H1 (cell line): ENCODE results near the gene ST6GALNAC2. TPM values are rescaled to one million over a fixed set of nuclear protein-coding genes. Genes with fewer than 3 reads are reported as not detected.

Experiments
- CTCF ChIA-PET: fragments of 300-600 bp; sonication (Branson Sonifier 250); formaldehyde crosslinking; loops from one replicate; lab custom pipeline; 2021; ENCODE audit not compliant: partially characterized antibody; lab: Charles Lee
- POLR2A ChIA-PET: fragments of 300-600 bp; sonication (Branson Sonifier 250); formaldehyde crosslinking; loops from one replicate; lab custom pipeline; 2021; ENCODE audit warnings: inconsistent platforms; ENCODE audit not compliant: partially characterized antibody; lab: Charles Lee
- DNase-seq, 2 experiments: peaks; one replicate each; pipeline versions ENCODE4 v3.0.0 to v3.0.0-alpha.2; 2010 to 2022; ENCODE audit warnings: low spot score in 2 of 2, low read depth in 1 of 2, mixed read lengths in 1 of 2
- FAIRE-seq: peaks from 2 replicates; lab custom pipeline; 2011; peaks lifted over from hg19 to GRCh38; lab: Jason Lieb, UNC
- H2AFZ ChIP-seq: 2 replicates; pipeline ENCODE4 v1.8.1; 2012; ENCODE audit warnings: low read length, inconsistent platforms
- H2AK5ac ChIP-seq: 2 replicates; pipeline ENCODE4 v1.6.1; 2013; ENCODE audit warnings: low read depth, low read length
- H2BK120ac ChIP-seq: replicated peaks from 2 replicates; pipeline ENCODE3; 2013; ENCODE audit warnings: low read depth, low read length, inconsistent platforms
- H2BK12ac ChIP-seq: 2 replicates; pipeline ENCODE4 v1.6.1; 2013; ENCODE audit warnings: low read depth, low read length
- H2BK15ac ChIP-seq: 2 replicates; pipeline ENCODE4 v1.6.1; 2013; ENCODE audit warnings: low read length
- H2BK20ac ChIP-seq: 2 replicates; pipeline ENCODE4 v1.6.1; 2013; ENCODE audit warnings: low read length
- H2BK5ac ChIP-seq: 2 replicates; pipeline ENCODE4 v1.6.1; 2013; ENCODE audit warnings: low read depth, low read length
- H3K14ac ChIP-seq: 2 replicates; pipeline ENCODE4 v1.6.1; 2013; ENCODE audit warnings: inconsistent platforms; ENCODE audit not compliant: insufficient read length
- H3K18ac ChIP-seq: 2 replicates; pipeline ENCODE4 v1.6.1; 2013; ENCODE audit warnings: low read length; ENCODE audit errors: extremely low read depth
- H3K23ac ChIP-seq: 2 replicates; pipeline ENCODE4 v1.6.1; 2013; ENCODE audit warnings: inconsistent platforms; ENCODE audit not compliant: insufficient read length
- H3K23me2 ChIP-seq: 2 replicates; pipeline ENCODE4 v1.6.1; 2013; ENCODE audit warnings: low read depth, low read length
- H3K27ac ChIP-seq: 2 replicates; pipeline ENCODE4 v1.6.1; 2011; ENCODE audit warnings: low read depth, low read length, inconsistent platforms
- H3K27me3 ChIP-seq, 4 experiments: replicated peaks in 1 of 4; 1 replicate in 1 of 4; 2 replicates in 3 of 4; pipeline versions ENCODE4 v1.6.1 to v1.8.1; 2011 to 2013; ENCODE audit warnings: low read length in 3 of 4, mild to moderate bottlenecking in 3 of 4, inconsistent platforms in 2 of 4, mixed read lengths in 2 of 4, moderate library complexity in 1 of 4; ENCODE audit not compliant: control insufficient read depth in 3 of 4, insufficient read depth in 3 of 4; ENCODE audit errors: extremely low read depth in 1 of 4
- H3K36me3 ChIP-seq, 4 experiments: 2 replicates each; pipeline versions ENCODE4 v1.6.1 to v1.8.1; 2011 to 2013; ENCODE audit warnings: mild to moderate bottlenecking in 4 of 4, low read length in 3 of 4, moderate library complexity in 2 of 4, control low read depth in 1 of 4, inconsistent platforms in 1 of 4; ENCODE audit not compliant: insufficient read depth in 4 of 4, control insufficient read depth in 2 of 4
- H3K4ac ChIP-seq: replicated peaks from 2 replicates; pipeline ENCODE3; 2013; ENCODE audit warnings: low read length, low read depth, mixed read lengths, inconsistent platforms; ENCODE audit not compliant: insufficient read length
- H3K4me1 ChIP-seq, 4 experiments: replicated peaks in 1 of 4; 1 replicate in 1 of 4; 2 replicates in 3 of 4; pipeline versions ENCODE4 v1.6.1 to v1.8.1; 2011 to 2013; ENCODE audit warnings: low read length in 3 of 4, inconsistent platforms in 2 of 4, mixed read lengths in 1 of 4; ENCODE audit not compliant: insufficient read depth in 4 of 4, control insufficient read depth in 3 of 4
- H3K4me2 ChIP-seq, 2 experiments: 2 replicates each; pipeline versions ENCODE4 v1.6.1 to v1.8.1; 2011 to 2013; ENCODE audit warnings: low read depth in 2 of 2, low read length in 2 of 2, control low read depth in 1 of 2, inconsistent platforms in 1 of 2, mild to moderate bottlenecking in 1 of 2; ENCODE audit not compliant: insufficient read depth in 1 of 2
- H3K4me3 ChIP-seq, 4 experiments: fragments of 200-600, 300-600 bp in 1 of 4; sonication (generic), shearing (Covaris generic), sonication (Bioruptor Twin) in 1 of 4; 2 replicates each; pipeline versions ENCODE4 v1.5.1 to v1.8.1; 2011 to 2016; ENCODE audit warnings: low read length in 4 of 4, low read depth in 3 of 4, control low read depth in 2 of 4, inconsistent platforms in 2 of 4, mild to moderate bottlenecking in 2 of 4, mixed read lengths in 1 of 4, moderate library complexity in 1 of 4; ENCODE audit not compliant: insufficient read depth in 2 of 4; ENCODE audit errors: extremely low read depth in 1 of 4
- H3K56ac ChIP-seq: replicated peaks from 2 replicates; pipeline ENCODE3; 2013; ENCODE audit warnings: low read depth, mild to moderate bottlenecking, mixed read lengths, low read length, inconsistent platforms; ENCODE audit not compliant: insufficient read length
- H3K79me1 ChIP-seq: 2 replicates; pipeline ENCODE4 v1.6.1; 2013; ENCODE audit warnings: low read depth, low read length, control low read depth
- H3K79me2 ChIP-seq, 2 experiments: 2 replicates each; pipeline versions ENCODE4 v1.6.1 to v1.8.1; 2012 to 2013; ENCODE audit warnings: low read length in 2 of 2, mild to moderate bottlenecking in 2 of 2, inconsistent platforms in 1 of 2; ENCODE audit not compliant: insufficient read depth in 2 of 2, control insufficient read depth in 1 of 2
- H3K9ac ChIP-seq, 4 experiments: replicated peaks in 1 of 4; 1 replicate in 1 of 4; 2 replicates in 3 of 4; pipeline versions ENCODE4 v1.6.1 to v1.8.1; 2011 to 2013; ENCODE audit warnings: low read depth in 3 of 4, low read length in 3 of 4, control low read depth in 2 of 4, mild to moderate bottlenecking in 2 of 4, moderate library complexity in 2 of 4, inconsistent platforms in 1 of 4; ENCODE audit errors: extremely low read depth in 1 of 4
- H3K9me3 ChIP-seq, 2 experiments: 2 replicates each; pipeline versions ENCODE4 v1.6.1 to v1.8.1; 2012 to 2013; ENCODE audit warnings: mild to moderate bottlenecking in 2 of 2, moderate library complexity in 2 of 2, control low read depth in 1 of 2, inconsistent platforms in 1 of 2, low read depth in 1 of 2, low read length in 1 of 2, mixed read lengths in 1 of 2; ENCODE audit not compliant: insufficient read depth in 2 of 2
- H4K20me1 ChIP-seq, 2 experiments: replicated peaks in 1 of 2; 2 replicates each; pipeline versions ENCODE3 to v1.8.1; 2011 to 2013; ENCODE audit warnings: inconsistent platforms in 2 of 2, low read length in 2 of 2, mild to moderate bottlenecking in 1 of 2; ENCODE audit not compliant: insufficient read depth in 2 of 2, control insufficient read depth in 1 of 2
- H4K5ac ChIP-seq: 2 replicates; pipeline ENCODE4 v1.6.1; 2013; ENCODE audit warnings: low read length, low read depth, mixed read lengths, inconsistent platforms; ENCODE audit not compliant: insufficient read length
- H4K8ac ChIP-seq: 2 replicates; pipeline ENCODE4 v1.8.0; 2013; ENCODE audit warnings: mild to moderate bottlenecking, moderate library complexity, low read length, inconsistent platforms; ENCODE audit not compliant: insufficient read depth; ENCODE audit errors: extremely low read depth
- H4K91ac ChIP-seq: replicated peaks from 2 replicates; pipeline ENCODE3; 2013; ENCODE audit warnings: low read length, mixed read lengths, inconsistent platforms; ENCODE audit not compliant: insufficient read length
- ATF3 ChIP-seq: IDR thresholded peaks from 2 replicates; pipeline ENCODE4 v1.6.1; 2011; ENCODE audit warnings: low read depth, mild to moderate bottlenecking, low read length; ENCODE audit not compliant: insufficient read depth
- BCL11A ChIP-seq, 2 experiments: IDR thresholded peaks; one replicate each; pipeline ENCODE4 v1.6.1; 2011; ENCODE audit warnings: low read depth in 2 of 2, low read length in 2 of 2, mild to moderate bottlenecking in 2 of 2
- CREB1 ChIP-seq: IDR thresholded peaks from 2 replicates; pipeline ENCODE4 v1.6.1; 2012; ENCODE audit warnings: inconsistent platforms
- CTBP2 ChIP-seq: IDR thresholded peaks from 2 replicates; pipeline ENCODE4 v1.7.0; 2011; ENCODE audit warnings: borderline replicate concordance, mild to moderate bottlenecking, moderate library complexity, mixed read lengths, low read length; ENCODE audit not compliant: insufficient read depth, insufficient read length
- GABPA ChIP-seq: IDR thresholded peaks from 2 replicates; pipeline ENCODE4 v1.6.1; 2011; ENCODE audit warnings: mild to moderate bottlenecking, low read length, moderate library complexity, borderline replicate concordance; ENCODE audit not compliant: insufficient read depth
- NRF1 ChIP-seq: IDR thresholded peaks from 2 replicates; pipeline ENCODE4 v1.6.1; 2011; ENCODE audit warnings: mild to moderate bottlenecking, low read depth, low read length, improper control_type of control experiment
- RFX5 ChIP-seq: IDR thresholded peaks from 2 replicates; pipeline ENCODE4 v1.6.1; 2011; ENCODE audit warnings: low read depth, low read length, improper control_type of control experiment, borderline replicate concordance
- SAP30 ChIP-seq: fragments of 300-600 bp; sonication (generic); IDR thresholded peaks from 2 replicates; pipeline ENCODE4 v1.7.1; 2012; ENCODE audit warnings: low read length, moderate library complexity, mild to moderate bottlenecking, inconsistent platforms; ENCODE audit not compliant: insufficient read depth, insufficient replicate concordance
- SIRT6 ChIP-seq: IDR thresholded peaks from one replicate; pipeline ENCODE4 v1.7.1; 2012; ENCODE audit warnings: low read length, inconsistent platforms
- SP1 ChIP-seq: IDR thresholded peaks from 2 replicates; pipeline ENCODE4 v1.6.1; 2011; ENCODE audit warnings: low read depth, low read length
- TEAD4 ChIP-seq: IDR thresholded peaks from 2 replicates; pipeline ENCODE4 v1.6.1; 2012; ENCODE audit warnings: low read depth, low read length, inconsistent platforms, mixed read lengths
- USF2 ChIP-seq: IDR thresholded peaks from 2 replicates; pipeline ENCODE4 v1.6.1; 2011; ENCODE audit warnings: low read length, improper control_type of control experiment
- WGBS, 2 experiments: shearing (Covaris generic) in 1 of 2; methylation state at CpG; one replicate each; pipeline versions ENCODE4 v1.1.6 to v1.1.7; 2013 to 2015; ENCODE audit warnings: low lambda C conversion rate in 2 of 2, mixed read lengths in 2 of 2, inconsistent platforms in 1 of 2, low coverage in 1 of 2, missing lambda C conversion rate in 1 of 2; ENCODE audit not compliant: insufficient replicate concordance in 2 of 2, insufficient coverage in 1 of 2, insufficient read length in 1 of 2; ENCODE audit errors: extremely low coverage in 1 of 2, missing lambda C conversion rate in 1 of 2; 5-methylcytosine and 5-hydroxymethylcytosine counted together
- polyA plus RNA-seq, 7 experiments: library from polyadenylated mRNA; depleted of rRNA in 3 of 7; stranded (reverse) in 5 of 7; unstranded in 2 of 7; fragments of >200 nt in 5 of 7; fragments of 200-250 nt in 2 of 7; gene quantifications; 1 replicate in 5 of 7; 2 replicates in 1 of 7; 4 replicates in 1 of 7; pipeline versions ENCODE4 v1.2.1 to v1.2.3, GENCODE V29; 2011 to 2013; ENCODE audit warnings: missing spikeins in 2 of 7, mixed read lengths in 2 of 7
- total RNA-seq: library from RNA; stranded (reverse); fragmentation: NEBNext Ultra II Directional; extraction: Animal tissue kit (Norgen Biotek cat#: 25700); gene quantifications from 2 replicates; pipeline ENCODE4 v1.2.1, GENCODE V29; 2021

The ST6GALNAC2 gene
- total and polyA plus RNA-seq, 2 of the 8 experiments (the other 6 are each of a cell fraction or from before 2014, with no cell fraction given), result 0.09 TPM; not detected in 1

GRCh38 chr17:76551685-76552084 is 34.0 kb downstream of the ST6GALNAC2 start:
- no peak overlapping the region for H3K27ac ChIP-seq
- H2BK120ac ChIP-seq, result peak overlapping the region; percentile 6
- H3K23ac ChIP-seq, result no peak overlapping the region
- H3K23me2 ChIP-seq, result peaks cover 6% of the 10 kb centered on the region; the same call in 1 of the 2 replicates
- H4K5ac ChIP-seq, result no peak overlapping the region
- H4K8ac ChIP-seq, result no peak overlapping the region
- H4K91ac ChIP-seq, result no peak overlapping the region
- no peaks in the 10 kb centered on the region for H3K27me3 ChIP-seq
- H3K4me3 ChIP-seq, result no peak overlapping the region
- FAIRE-seq (no peak), DNase-seq (no peak)
- H3K79me1 ChIP-seq, result no peaks in the 10 kb centered on the region
- POLR2A ChIA-PET, result interaction anchor here (1.0 to 1.8 kb wide), 5 partner anchors 9 to 72 kb away, joined by 3 to 6 read pairs (median 4); no protein-coding TSS in a partner anchor
- peaks cover 0 to 7% of the 10 kb centered on the region in 2 experiments for H4K20me1 ChIP-seq
- no peak overlapping the region for H3K4ac ChIP-seq
- no peak overlapping the region for H2BK12ac ChIP-seq
- no peak overlapping the region for H2AFZ ChIP-seq
- H2BK20ac ChIP-seq, result no peak overlapping the region
- no peak overlapping the region for H3K4me2 ChIP-seq
- no peak overlapping the region for H2BK15ac ChIP-seq
- H2AK5ac ChIP-seq, result no peak overlapping the region
- peaks cover 1 to 11% (median 4%) of the 10 kb centered on the region in 4 experiments; a peak in 5 of 7 replicates for H3K4me1 ChIP-seq
- no peaks in the 10 kb centered on the region; a peak in 1 of 4 replicates for H3K79me2 ChIP-seq
- no peak overlapping the region for H3K56ac ChIP-seq
- H3K9ac ChIP-seq, result no peak overlapping the region
- WGBS, 2 experiments, result 88% methylated on average over 4 of the region's 4 CpGs; no CpG with 5 or more reads in 1 of the 2 experiments
- H3K14ac ChIP-seq, result no peak overlapping the region
- H2BK5ac ChIP-seq, result no peak overlapping the region; the same call in 1 of the 2 replicates
- CTCF ChIA-PET, result interaction anchor here (0.7 to 5.2 kb wide), 13 partner anchors 10 to 144 kb away, joined by 3 to 39 read pairs (median 4); partner anchors contain the start of gene PRCD
- H3K9me3 ChIP-seq, result no peaks in the 10 kb centered on the region
- H3K36me3 ChIP-seq, result no peaks in the 10 kb centered on the region
- H3K18ac ChIP-seq, result no peak overlapping the region
- TF ChIP-seq CREB1 (no peak), USF2 (no peak), SAP30 (no peak), SP1 (no peak), SIRT6 (no peak), GABPA (no peak), NRF1 (no peak), RFX5 (no peak), CTBP2 (no peak), TEAD4 (no peak), ATF3 (no peak), BCL11A (IDR thresholded peaks at IDR 0.05; ENCODE audit: low read depth in 2 of 2, low read length in 2 of 2) (no peak)
